Body of pancreas (tissue), 4 donors: ENCODE results near the gene LSMEM2.

Experiments used
- POLR2A ChIP-seq, 3 donors: fragments of 450-650 bp; IDR thresholded peaks; one replicate each; pipeline ENCODE4 v1.6.1; 2016; ENCODE audit warnings: antibody characterized with exemption in 3 of 3, mild to moderate bottlenecking in 2 of 3
- TF ChIP-seq, protein P1 (sequence below), 7 experiments: fragments of 450-650 bp in 4 of 7; fragments of 200-600 bp in 3 of 7; sonication (generic) in 3 of 7; IDR thresholded peaks; one replicate each; pipeline ENCODE4 v1.5.1; 2016 to 2019; ENCODE audit warnings: antibody characterized with exemption in 7 of 7

DNA sequence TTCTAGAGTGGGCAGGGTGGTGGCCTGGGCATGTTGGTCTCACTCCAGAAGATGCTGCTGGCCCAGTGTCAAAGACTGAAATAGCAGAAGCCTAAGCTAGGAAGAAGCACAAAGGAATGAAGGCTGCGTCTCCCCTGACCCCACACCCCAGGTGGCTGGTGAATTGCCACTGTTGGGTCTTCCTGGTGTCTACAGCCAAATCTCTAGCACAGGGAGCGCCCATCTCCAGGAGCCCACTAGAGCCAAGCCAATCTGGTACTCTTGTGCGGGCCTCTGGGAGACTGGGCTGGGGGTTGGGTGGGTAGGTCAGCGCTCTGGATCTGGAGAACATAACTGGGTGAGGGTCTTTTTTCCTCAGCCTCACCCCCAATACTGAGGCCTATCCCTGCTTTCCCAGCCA lies 48.2 kb downstream of the LSMEM2 start:
- TF ChIP-seq, protein P1, sequence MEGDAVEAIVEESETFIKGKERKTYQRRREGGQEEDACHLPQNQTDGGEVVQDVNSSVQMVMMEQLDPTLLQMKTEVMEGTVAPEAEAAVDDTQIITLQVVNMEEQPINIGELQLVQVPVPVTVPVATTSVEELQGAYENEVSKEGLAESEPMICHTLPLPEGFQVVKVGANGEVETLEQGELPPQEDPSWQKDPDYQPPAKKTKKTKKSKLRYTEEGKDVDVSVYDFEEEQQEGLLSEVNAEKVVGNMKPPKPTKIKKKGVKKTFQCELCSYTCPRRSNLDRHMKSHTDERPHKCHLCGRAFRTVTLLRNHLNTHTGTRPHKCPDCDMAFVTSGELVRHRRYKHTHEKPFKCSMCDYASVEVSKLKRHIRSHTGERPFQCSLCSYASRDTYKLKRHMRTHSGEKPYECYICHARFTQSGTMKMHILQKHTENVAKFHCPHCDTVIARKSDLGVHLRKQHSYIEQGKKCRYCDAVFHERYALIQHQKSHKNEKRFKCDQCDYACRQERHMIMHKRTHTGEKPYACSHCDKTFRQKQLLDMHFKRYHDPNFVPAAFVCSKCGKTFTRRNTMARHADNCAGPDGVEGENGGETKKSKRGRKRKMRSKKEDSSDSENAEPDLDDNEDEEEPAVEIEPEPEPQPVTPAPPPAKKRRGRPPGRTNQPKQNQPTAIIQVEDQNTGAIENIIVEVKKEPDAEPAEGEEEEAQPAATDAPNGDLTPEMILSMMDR (IDR thresholded peaks at IDR 0.05) = no peak
- TF ChIP-seq POLR2A (IDR thresholded peaks at IDR 0.05) = no peak
